ENCODE data around the gene TOR4A.
"Not testable (repeated sequence)": the region's sequence is repeated elsewhere in the genome, so short reads cannot be mapped to it uniquely, and the experiment has no call there.

The TOR4A gene

GRCh38 chr9:137253717-137254623 lies 23.6 kb upstream of the TOR4A start:
- no peak for DNase-seq

GRCh38 chr9:137254624-137255447 lies 22.7 kb upstream of the TOR4A start, which contains the start of gene NELFB:
Gene NELFB, plus strand, starts transcription at chr9:137255327.
- peak; percentile 98 for DNase-seq

- DNase-seq, result no peak
These were observed 21.9 kb upstream of the TOR4A start for GRCh38 chr9:137255448-137256114.

GRCh38 chr9:137256362-137256761 lies 21.2 kb upstream of the TOR4A start:
- no peak for DNase-seq

GRCh38 chr9:137256856-137257255 lies 20.7 kb upstream of the TOR4A start:
- DNase-seq, result no peak

- not testable (repeated sequence) for DNase-seq
These were observed 15.2 kb upstream of the TOR4A start for GRCh38 chr9:137262173-137262908.

GRCh38 chr9:137262909-137263285 lies 14.6 kb upstream of the TOR4A start:
- no peak for DNase-seq

- DNase-seq, result no peak
These were observed 14.0 kb upstream of the TOR4A start for GRCh38 chr9:137263506-137263905.

GRCh38 chr9:137264067-137264466 lies 13.5 kb upstream of the TOR4A start:
- no peak for DNase-seq

GRCh38 chr9:137265496-137266161 lies 11.9 kb upstream of the TOR4A start:
- no peak for DNase-seq

- DNase-seq, result no peak
These were observed 11.4 kb upstream of the TOR4A start for GRCh38 chr9:137266162-137266527.

- DNase-seq, result no peak
These were observed 10.7 kb upstream of the TOR4A start for GRCh38 chr9:137266585-137267453.

- no peak for DNase-seq
These were observed 9.6 kb upstream of the TOR4A start for GRCh38 chr9:137267933-137268355.

GRCh38 chr9:137268538-137269201 lies 8.9 kb upstream of the TOR4A start:
- no peak for DNase-seq

GRCh38 chr9:137269231-137269772 lies 8.2 kb upstream of the TOR4A start:
- no peak for DNase-seq

GRCh38 chr9:137270929-137271695 lies 6.4 kb upstream of the TOR4A start:
- no peak for DNase-seq

- no peak for DNase-seq
These were observed 5.8 kb upstream of the TOR4A start for GRCh38 chr9:137271696-137272076.

GRCh38 chr9:137272241-137273094 lies 5.1 kb upstream of the TOR4A start:
- no peak for DNase-seq
